Stimulated activated CD4-positive, alpha-beta T cell treated with anti-CD3 and anti-CD28 coated beads, Interleukin-1b, Interleukin-23, amount 100 ng/mL, for 4 hours (primary cell): ENCODE data around the gene TSPAN3.

Experiments
- DNase-seq, 2 donors: peaks; one replicate each; pipeline ENCODE4 v3.0.0-alpha.2; 2020; ENCODE audit warnings: low read depth in 2 of 2

The TSPAN3 gene

GRCh38 chr15:77023576-77024272, 47.2 kb downstream of the TSPAN3 start:
- DNase-seq = no peak

- no peak for DNase-seq
Measured at GRCh38 chr15:77022646-77023575, 48.0 kb downstream of the TSPAN3 start.

DNA sequence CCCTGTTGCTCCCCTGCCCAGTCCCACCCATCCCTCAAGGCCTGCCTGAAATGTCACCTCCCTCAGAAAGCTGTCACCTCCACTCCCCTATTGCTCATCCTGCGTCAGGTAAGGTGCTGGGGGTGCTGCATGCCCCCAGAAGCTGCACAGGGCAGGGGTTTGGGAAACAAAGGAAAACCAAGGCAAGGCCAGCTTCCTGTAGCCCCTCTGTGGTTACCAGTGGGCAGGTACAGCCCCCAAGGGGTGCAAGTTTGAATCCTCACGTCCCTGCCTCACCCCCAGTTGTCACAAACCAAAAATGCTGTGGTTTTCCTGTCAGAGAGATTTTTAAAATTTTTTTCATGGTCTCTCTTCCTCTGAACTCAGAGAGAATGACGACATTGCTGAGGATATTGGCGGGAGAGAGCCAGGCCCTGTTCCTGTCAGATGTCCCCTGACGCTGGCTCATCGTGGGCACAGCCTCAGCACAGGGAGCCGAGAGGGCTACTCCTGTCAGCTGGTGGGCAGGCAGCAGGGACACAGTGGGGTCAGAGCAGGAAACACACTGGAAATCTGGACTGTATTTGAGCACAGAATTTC, 49.0 kb downstream of the TSPAN3 start:
- no peak for DNase-seq

- no peak for DNase-seq
Measured at GRCh38 chr15:77021088-77021481, 49.8 kb downstream of the TSPAN3 start.

DNA sequence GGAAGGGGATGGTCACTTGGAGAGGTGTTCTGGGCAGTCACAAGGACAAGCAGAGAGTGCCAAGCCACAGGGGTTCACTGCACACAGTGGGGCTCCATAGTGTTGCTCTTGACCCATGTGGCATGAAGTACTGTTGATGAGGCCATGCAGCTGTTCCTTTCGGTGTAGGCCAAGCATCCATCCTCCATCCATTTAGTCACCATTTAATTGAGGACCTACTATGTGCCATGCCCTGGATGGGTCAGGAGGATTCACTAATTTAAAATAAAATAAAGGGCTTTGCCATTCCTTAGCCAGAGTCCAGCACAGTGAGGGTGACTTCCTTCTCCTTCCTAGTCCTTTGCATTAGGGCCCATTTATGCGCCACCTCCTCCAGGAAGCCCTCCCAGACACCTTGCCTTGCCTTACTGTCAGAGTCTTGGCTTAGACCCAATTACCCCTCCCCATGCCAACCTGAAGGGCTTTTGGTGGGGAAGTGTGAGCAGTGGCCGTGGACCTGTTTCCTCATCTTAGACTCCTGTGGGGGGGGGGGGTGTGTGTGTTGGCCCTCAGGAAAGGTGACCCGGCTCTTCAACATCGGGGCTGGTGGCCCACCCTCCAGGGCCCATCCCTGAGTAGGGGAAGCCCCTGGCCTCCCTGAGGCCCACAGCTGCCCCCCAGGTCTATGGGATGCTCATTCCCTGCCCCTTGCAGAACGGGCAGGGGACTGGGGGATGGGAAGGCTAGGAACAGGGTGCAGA, 50.4 kb downstream of the TSPAN3 start:
- no peak for DNase-seq

- DNase-seq = no peak
Measured at GRCh38 chr15:77019521-77020331, 51.2 kb downstream of the TSPAN3 start.

DNA sequence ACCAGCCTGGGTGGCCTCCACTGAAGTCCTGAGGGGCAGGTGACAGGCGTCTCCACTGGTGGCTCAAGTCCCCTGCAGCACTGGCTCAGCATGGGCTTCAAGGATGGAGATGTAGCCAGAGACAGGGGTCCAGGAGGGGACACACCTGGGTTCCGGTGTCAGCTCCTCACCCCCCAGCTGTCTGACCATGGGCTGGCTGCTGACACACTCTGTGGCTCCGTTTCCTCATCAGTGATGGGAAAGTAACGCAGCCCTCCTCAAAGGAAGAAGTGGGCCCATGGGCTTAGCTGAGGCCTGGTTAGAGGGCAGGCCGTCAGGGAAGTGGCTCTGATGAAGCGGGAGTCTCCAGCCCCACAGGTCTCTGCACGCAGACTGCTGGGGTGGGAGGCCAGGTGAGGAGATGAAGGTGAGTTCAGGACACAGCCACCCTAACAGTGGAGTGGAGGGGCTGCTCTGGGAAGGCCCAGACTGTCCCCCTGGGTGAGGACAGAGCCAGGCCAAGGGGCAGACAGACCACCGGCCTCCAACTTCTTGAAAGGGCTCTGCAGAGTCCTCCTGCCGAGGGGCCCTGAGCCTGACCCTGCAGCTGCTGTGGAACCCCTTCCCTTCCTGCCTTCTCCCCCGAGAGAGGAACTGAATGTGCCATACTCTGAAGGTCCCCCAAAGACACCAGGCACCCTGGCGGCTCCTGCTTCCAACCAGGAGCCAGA, 52.0 kb downstream of the TSPAN3 start:
- no peak for DNase-seq

- DNase-seq = no peak
Measured at GRCh38 chr15:77017761-77018720, 52.9 kb downstream of the TSPAN3 start.

- no peak for DNase-seq
Measured at GRCh38 chr15:77017091-77017660, 53.7 kb downstream of the TSPAN3 start.

GRCh38 chr15:77016321-77016695, 54.6 kb downstream of the TSPAN3 start:
- DNase-seq = no peak

GRCh38 chr15:77015646-77016320, 55.1 kb downstream of the TSPAN3 start:
- DNase-seq = no peak

DNA sequence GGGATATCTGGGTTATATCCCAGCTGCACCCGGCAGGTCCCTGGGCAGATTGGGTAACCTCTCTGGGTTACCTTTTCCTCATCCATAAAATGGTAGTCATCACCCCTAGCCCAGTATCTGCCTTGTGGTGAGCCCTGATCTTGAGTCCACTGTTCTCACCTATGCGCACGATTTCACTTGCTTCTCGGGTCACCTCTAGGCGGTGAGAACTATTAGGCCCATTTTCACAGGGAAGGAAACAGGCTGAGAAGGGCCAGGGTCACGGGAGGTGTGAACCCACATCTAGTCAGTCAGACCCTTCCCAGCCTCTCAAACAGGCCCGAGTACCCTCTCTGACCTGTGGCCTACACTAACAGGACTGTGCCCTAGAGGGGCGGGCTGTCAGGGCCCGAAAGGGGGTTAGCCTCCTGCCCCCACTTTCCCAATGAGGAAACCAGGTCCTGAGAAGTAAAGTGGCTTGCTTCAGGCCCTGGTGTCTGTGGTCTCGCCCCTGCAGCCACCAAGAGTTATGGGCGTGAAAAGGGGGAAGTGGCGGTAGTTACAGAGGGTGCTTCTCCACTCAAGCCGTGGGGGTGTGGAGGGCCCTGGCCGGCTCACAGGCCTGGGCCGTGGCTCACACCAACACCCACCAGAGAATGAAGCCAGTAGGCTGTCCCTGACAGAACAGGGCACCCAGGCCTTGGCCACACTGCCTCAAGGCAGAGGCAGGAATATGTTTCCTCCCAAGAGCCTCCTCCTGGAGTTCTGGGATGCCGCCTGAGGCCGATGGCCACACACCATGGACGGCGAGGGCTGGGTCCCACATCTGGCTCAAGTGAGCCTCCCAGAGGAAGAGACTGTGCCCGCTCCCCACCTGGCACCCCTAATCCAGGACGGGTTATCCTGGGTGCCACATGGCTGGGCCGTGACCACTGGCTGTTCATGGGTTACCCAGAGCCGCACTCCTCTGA, 56.5 kb downstream of the TSPAN3 start:
- DNase-seq = no peak

DNA sequence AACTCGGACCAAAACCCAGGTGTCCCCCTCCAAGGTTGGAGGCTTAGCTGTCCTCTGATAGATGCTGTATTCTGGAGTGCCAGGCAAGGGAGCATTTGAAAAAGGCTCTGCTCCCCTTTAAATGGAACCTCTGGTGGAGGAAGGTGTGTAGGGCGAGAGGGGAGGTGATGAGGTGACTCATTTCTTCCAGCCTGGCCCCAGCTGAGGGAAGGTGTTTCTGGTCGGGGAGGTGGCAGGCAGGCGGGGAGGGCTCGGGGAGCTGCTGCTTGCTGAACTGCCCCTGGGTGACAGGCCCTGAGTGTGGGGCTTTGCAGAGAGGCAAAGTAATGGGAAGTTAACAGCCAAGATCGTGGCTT, 57.2 kb downstream of the TSPAN3 start:
- peak; percentile 69 to 88 for DNase-seq

DNA sequence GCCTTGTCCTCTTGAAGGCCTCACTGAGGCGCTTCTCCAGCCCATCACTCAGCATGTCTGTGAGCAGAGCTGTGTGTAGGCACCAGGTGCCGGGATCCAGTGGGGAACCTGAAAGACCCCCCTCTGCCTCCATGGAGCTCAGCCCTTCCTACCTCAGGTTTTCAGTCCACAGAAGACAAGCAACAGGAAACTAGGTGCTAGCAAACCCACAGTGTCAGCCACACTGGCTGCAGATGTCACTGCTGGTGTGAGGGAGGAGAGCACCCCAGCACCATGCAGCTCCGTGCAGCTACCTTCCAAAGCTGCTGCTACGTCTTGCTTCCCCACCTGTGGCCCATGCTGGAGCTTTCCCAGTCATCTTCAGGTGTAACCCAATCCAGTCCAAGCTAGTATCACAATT, 58.0 kb downstream of the TSPAN3 start:
- no peak for DNase-seq

GRCh38 chr15:77012117-77012712, 58.7 kb downstream of the TSPAN3 start:
- no peak for DNase-seq

DNA sequence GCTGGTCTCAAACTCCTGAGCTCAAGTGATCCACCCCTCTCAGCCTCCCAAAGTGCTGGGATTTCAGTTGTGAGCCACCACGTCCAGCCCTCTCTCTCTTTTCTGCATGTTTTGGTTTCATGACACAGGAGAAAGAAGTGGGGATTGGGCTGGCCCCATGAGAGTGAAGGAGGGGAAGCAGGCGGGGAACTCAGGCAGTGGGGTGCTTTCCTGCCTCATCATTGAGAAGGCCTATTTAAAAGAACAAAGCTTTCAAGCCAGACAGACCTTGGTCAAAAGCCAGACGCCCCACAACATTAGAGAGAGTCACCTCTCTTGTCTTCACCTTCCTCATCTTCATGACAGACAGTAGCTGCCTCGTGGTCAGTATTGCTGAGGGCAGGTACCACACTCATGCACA, 60.1 kb downstream of the TSPAN3 start:
- DNase-seq = no peak

DNA sequence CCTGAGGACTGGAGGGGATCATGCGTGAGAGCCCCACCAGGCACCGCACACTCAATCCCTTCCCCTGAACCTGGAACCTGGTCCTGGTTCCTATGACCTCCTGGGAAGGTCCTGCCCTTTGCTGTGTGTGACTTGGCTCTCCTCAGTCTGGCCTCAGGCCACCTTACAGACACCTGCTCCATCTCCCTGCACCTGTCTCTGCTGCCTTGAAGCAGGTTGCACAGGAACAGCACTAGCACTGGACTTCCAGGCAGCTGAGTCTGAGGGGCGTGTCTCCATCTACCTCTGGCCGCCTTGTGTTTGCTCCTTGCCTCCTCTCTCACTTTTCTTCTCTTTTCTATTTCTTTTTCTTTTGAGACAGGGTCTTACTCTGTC, 60.6 kb downstream of the TSPAN3 start:
- DNase-seq = no peak
